Tibial nerve (tissue), 4 donors: ENCODE measurements around the gene ERO1B. TPM values are rescaled to one million over a fixed set of nuclear protein-coding genes. Genes with fewer than 3 reads are reported as not detected.

Experiments
- DNase-seq, 2 donors: peaks; one replicate each; pipeline ENCODE4 v3.0.0-alpha.2; 2019; ENCODE audit warnings: low spot score in 2 of 2
- H3K27ac ChIP-seq, 4 donors: fragments of 200-600 bp; sonication (generic) in 3 of 4; one replicate each; pipeline ENCODE4 v1.5.1; 2017 to 2019; ENCODE audit warnings: mild to moderate bottlenecking in 1 of 4
- H3K27me3 ChIP-seq, 2 donors: fragments of 200-600 bp; sonication (generic) in 1 of 2; one replicate each; pipeline versions ENCODE4 v1.5.1 to v1.6.0; 2017 to 2019
- H3K36me3 ChIP-seq, 3 donors: fragments of 200-600 bp; sonication (generic); one replicate each; pipeline ENCODE4 v1.5.1; 2018 to 2019
- H3K4me1 ChIP-seq, 4 donors: fragments of 200-600 bp; sonication (generic) in 3 of 4; one replicate each; pipeline ENCODE4 v1.5.1; 2017 to 2019
- H3K4me3 ChIP-seq, 4 donors: fragments of 200-600 bp; sonication (generic) in 3 of 4; one replicate each; pipeline ENCODE4 v1.5.1; 2017 to 2019; ENCODE audit warnings: mild to moderate bottlenecking in 1 of 4, moderate library complexity in 1 of 4
- H3K9me3 ChIP-seq, 4 donors: fragments of 200-600 bp; sonication (generic) in 3 of 4; one replicate each; pipeline ENCODE4 v1.5.1; 2017 to 2019
- EP300 ChIP-seq, 2 donors: sonication (generic); formaldehyde crosslinking; IDR thresholded peaks; one replicate each; pipeline ENCODE4 v1.6.1; 2017; ENCODE audit warnings: antibody characterized with exemption in 2 of 2, mild to moderate bottlenecking in 1 of 2
- POLR2A ChIP-seq, 2 donors: fragments of 450-650 bp; IDR thresholded peaks; one replicate each; pipeline ENCODE4 v1.6.1; 2017; ENCODE audit warnings: antibody characterized with exemption in 2 of 2, mild to moderate bottlenecking in 2 of 2, moderate library complexity in 2 of 2
- WGBS, 2 donors: methylation state at CpG; one replicate each; pipeline ENCODE4 v1.1.5; 2018; 5-methylcytosine and 5-hydroxymethylcytosine counted together
- total RNA-seq, 4 donors: library from RNA; depleted of rRNA; stranded (reverse); fragments of >200 nt; gene quantifications; one replicate each; pipeline ENCODE4 v1.1.0, GENCODE V29; 2016
- TF ChIP-seq, protein P1 (sequence below), 5 experiments: fragments of 200-600 bp in 3 of 5; fragments of 450-650 bp in 2 of 5; sonication (generic) in 3 of 5; IDR thresholded peaks; one replicate each; pipeline ENCODE4 v1.5.1; 2016 to 2019; ENCODE audit warnings: antibody characterized with exemption in 5 of 5, mild to moderate bottlenecking in 3 of 5, moderate library complexity in 2 of 5

ERO1B gene
- total RNA-seq, 4 donors from 2014 or later, result 12.9 to 16.6 (median 14.5) TPM

GRCh38 chr1:236269439-236269838 is 12.3 kb downstream of the ERO1B start:
- Histone ChIP-seq H3K27ac (no peak overlapping the region), H3K27me3 (no peaks in the 10 kb centered on the region), H3K4me1 (no peaks in the 10 kb centered on the region), H3K4me3 (no peak overlapping the region), H3K36me3 (peaks cover 0 to 31% (median 0%) of the 10 kb centered on the region in 3 donors), H3K9me3 (no peaks in the 10 kb centered on the region)
- no peak for TF ChIP-seq POLR2A (IDR thresholded peaks at IDR 0.05)
- no peak for TF ChIP-seq EP300 (IDR thresholded peaks at IDR 0.05)
- TF ChIP-seq, protein P1, sequence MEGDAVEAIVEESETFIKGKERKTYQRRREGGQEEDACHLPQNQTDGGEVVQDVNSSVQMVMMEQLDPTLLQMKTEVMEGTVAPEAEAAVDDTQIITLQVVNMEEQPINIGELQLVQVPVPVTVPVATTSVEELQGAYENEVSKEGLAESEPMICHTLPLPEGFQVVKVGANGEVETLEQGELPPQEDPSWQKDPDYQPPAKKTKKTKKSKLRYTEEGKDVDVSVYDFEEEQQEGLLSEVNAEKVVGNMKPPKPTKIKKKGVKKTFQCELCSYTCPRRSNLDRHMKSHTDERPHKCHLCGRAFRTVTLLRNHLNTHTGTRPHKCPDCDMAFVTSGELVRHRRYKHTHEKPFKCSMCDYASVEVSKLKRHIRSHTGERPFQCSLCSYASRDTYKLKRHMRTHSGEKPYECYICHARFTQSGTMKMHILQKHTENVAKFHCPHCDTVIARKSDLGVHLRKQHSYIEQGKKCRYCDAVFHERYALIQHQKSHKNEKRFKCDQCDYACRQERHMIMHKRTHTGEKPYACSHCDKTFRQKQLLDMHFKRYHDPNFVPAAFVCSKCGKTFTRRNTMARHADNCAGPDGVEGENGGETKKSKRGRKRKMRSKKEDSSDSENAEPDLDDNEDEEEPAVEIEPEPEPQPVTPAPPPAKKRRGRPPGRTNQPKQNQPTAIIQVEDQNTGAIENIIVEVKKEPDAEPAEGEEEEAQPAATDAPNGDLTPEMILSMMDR (IDR thresholded peaks at IDR 0.05), result no peak
- no peak for DNase-seq

- no peaks in the 10 kb centered on the region for H3K27me3 ChIP-seq
- H3K9me3 ChIP-seq, result peaks cover 0 to 61% (median 17%) of the 10 kb centered on the region in 4 donors
- H3K4me3 ChIP-seq, result no peak overlapping the region
- TF ChIP-seq, protein P1 (IDR thresholded peaks at IDR 0.05), result no peak
- TF ChIP-seq EP300 (IDR thresholded peaks at IDR 0.05), result no peak
- no peak for TF ChIP-seq POLR2A (IDR thresholded peaks at IDR 0.05)
- no peak overlapping the region for H3K27ac ChIP-seq
- DNase-seq, result no peak
- no peaks in the 10 kb centered on the region for H3K4me1 ChIP-seq
- peaks cover 0 to 74% (median 0%) of the 10 kb centered on the region in 3 donors for H3K36me3 ChIP-seq
Observed at GRCh38 chr1:236261898-236262297, 19.9 kb downstream of the ERO1B start.

DNA sequence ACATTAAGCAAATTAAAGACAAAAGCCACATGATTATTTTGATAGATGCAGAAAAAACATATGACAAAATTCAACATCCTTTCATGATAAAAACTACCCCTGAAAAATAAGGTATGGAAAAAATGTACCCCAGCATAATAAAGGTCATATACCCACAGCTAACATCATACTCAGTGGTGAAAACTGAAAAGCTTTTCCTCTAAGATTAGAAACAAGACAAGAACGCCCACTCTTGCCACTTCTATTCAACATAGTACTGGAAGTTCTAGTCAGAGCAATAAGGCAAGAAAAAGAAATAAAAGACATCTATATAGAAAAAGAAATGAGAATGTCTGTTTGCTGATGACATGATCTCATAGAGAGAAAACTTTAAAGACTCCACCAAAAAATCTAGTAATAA is 20.7 kb downstream of the ERO1B start:
- H3K4me3 ChIP-seq, result no peak overlapping the region
- no peak overlapping the region for H3K27ac ChIP-seq
- H3K9me3 ChIP-seq, result peaks cover 0 to 61% (median 17%) of the 10 kb centered on the region in 4 donors
- no peaks in the 10 kb centered on the region for H3K4me1 ChIP-seq
- H3K27me3 ChIP-seq, result no peaks in the 10 kb centered on the region
- H3K36me3 ChIP-seq, result peaks cover 0 to 76% (median 0%) of the 10 kb centered on the region in 3 donors
- TF ChIP-seq EP300 (IDR thresholded peaks at IDR 0.05) (no peak), POLR2A (IDR thresholded peaks at IDR 0.05) (no peak)
- TF ChIP-seq, protein P1 (IDR thresholded peaks at IDR 0.05), result no peak
- no peak for DNase-seq
- 83 to 85% methylated on average over 1 of the region's 1 CpG for WGBS, 2 donors

DNA sequence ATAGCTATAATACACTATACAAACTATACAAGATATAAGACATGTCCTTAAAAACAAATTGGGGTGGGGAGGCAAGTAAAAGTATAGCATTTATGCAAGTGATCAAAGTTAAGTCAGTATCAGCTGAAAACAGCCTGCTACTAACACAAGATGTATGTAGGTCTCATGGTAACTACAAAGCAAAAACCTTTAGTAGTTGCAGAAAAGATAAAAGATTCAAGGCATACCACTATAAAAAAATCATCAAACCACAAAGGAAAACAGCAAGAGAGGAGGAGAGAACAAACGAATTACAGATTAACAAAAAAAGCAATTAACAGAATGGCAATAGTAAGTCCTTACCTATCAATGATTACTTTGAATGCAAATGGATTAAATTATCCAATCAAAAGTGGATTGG is 22.7 kb downstream of the ERO1B start:
- no peak overlapping the region for H3K27ac ChIP-seq
- H3K27me3 ChIP-seq, result no peaks in the 10 kb centered on the region
- WGBS, 2 donors, result 89 to 94% methylated on average over 1 of the region's 1 CpG
- peaks cover 0 to 72% (median 0%) of the 10 kb centered on the region in 3 donors for H3K36me3 ChIP-seq
- no peaks in the 10 kb centered on the region for H3K4me1 ChIP-seq
- no peak for TF ChIP-seq POLR2A (IDR thresholded peaks at IDR 0.05)
- peaks cover 0 to 61% (median 17%) of the 10 kb centered on the region in 4 donors for H3K9me3 ChIP-seq
- no peak overlapping the region for H3K4me3 ChIP-seq
- DNase-seq, result no peak

GRCh38 chr1:236258114-236258622 is 23.6 kb downstream of the ERO1B start:
- Histone ChIP-seq H3K9me3 (peaks cover 0 to 60% (median 17%) of the 10 kb centered on the region in 4 donors), H3K4me3 (no peak overlapping the region), H3K27me3 (no peaks in the 10 kb centered on the region), H3K4me1 (no peaks in the 10 kb centered on the region), H3K36me3 (peaks cover 0 to 67% (median 0%) of the 10 kb centered on the region in 3 donors), H3K27ac (no peak overlapping the region)
- no peak for DNase-seq
- TF ChIP-seq POLR2A (IDR thresholded peaks at IDR 0.05) (no peak), EP300 (IDR thresholded peaks at IDR 0.05) (no peak)
- TF ChIP-seq, protein P1 (IDR thresholded peaks at IDR 0.05), result no peak
- WGBS, 2 donors, result 95 to 98% methylated on average over 4 of the region's 4 CpGs

DNA sequence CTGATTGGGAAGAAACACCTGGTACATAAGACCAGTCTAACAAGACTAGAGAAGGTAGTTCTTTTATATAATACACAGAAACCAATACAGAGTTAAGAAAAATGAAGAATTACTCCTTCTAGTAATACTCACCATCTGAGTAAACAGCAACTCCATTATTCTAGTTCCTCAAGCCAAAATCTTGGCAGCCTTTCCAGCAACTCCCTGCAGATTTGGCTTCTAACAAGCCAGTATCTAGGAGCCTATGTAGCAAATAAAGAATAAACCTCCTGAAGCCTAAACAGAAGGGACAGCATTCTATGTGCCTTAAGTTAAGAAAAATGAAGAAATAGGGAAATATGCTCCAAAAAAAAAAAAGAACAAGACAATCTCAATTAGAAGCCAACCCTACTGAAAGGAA is 24.5 kb downstream of the ERO1B start:
- TF ChIP-seq, protein P1 (IDR thresholded peaks at IDR 0.05), result no peak
- TF ChIP-seq EP300 (IDR thresholded peaks at IDR 0.05), result no peak
- TF ChIP-seq POLR2A (IDR thresholded peaks at IDR 0.05), result no peak
- Histone ChIP-seq H3K9me3 (peaks cover 0 to 52% (median 15%) of the 10 kb centered on the region in 4 donors), H3K4me3 (no peak overlapping the region), H3K27ac (no peak overlapping the region), H3K36me3 (peaks cover 0 to 57% (median 0%) of the 10 kb centered on the region in 3 donors), H3K4me1 (no peaks in the 10 kb centered on the region), H3K27me3 (no peaks in the 10 kb centered on the region)
- DNase-seq, result no peak
